M059J (cell line): Measurements from ENCODE around the gene TTC39C. TPM values are rescaled to one million over a fixed set of nuclear protein-coding genes. Genes with fewer than 3 reads are reported as not detected.

Experiments
- DNase-seq: peaks from one replicate; pipeline ENCODE4 v3.0.0-alpha.2; 2012; ENCODE audit warnings: low read depth
- total RNA-seq: library from RNA; depleted of rRNA; stranded (reverse); fragments of >200 nt; shearing (Covaris generic); gene quantifications from 2 replicates; pipeline ENCODE4 v1.2.3, GENCODE V29; 2014

The TTC39C gene
- total RNA-seq, 1 experiment from 2014 or later, result 29.2 TPM

DNA sequence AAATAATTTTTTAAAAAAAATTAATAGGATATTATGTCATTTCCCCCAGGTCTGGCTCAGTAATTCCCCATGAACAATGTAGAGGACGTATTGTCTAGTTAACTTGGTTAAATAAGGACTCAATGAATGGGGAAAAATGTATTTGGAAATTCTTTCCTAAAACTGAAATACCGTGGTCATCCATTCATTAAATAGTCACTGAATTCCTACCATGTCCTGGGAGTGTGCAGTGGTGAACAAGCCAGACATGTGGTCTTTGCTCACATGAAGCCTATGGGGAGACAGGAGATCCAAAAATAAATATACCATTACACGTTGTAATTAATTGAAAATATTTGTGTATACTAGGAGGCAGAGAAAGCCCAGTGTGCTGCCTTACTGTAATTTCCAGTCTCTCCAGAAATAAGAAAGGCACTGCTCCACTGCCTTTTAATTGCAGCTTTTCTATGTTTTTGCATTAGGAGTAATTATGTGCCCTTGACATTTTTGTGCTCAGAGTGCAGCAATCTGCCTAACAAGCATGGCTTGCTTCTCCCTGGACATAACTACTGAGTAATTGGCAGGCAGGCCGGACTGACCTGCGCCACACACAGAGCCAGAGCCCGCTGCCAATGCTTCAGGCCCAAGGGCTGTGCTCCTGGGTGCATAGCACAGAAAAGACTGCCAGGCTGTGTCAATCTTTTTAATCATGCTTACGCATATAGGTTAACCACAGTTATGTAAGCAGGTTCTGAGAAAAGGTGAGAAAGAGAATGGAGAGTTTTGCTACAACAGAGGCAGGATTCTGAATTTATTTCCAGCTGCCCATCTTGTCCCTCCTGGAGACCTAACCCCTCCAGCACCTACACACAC is 22.2 kb upstream of the TTC39C start:
- peak; percentile 91 for DNase-seq

DNA sequence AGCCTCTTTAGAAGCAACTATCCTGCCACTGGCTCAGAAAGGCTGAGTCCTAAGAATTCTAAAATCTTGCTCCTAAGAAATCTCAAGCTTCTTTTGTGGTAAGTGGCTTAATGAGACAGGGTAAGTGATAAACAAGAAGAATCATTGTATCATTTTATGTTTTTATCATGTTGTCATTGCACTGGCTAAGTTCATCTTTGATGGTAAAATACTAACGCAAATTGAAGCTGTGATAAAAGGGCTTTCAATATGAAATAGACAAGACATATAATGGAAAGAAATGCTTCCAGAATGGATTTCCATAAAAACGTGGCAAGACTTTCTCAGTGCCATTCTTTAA is 21.6 kb upstream of the TTC39C start:
- no peak for DNase-seq

DNA sequence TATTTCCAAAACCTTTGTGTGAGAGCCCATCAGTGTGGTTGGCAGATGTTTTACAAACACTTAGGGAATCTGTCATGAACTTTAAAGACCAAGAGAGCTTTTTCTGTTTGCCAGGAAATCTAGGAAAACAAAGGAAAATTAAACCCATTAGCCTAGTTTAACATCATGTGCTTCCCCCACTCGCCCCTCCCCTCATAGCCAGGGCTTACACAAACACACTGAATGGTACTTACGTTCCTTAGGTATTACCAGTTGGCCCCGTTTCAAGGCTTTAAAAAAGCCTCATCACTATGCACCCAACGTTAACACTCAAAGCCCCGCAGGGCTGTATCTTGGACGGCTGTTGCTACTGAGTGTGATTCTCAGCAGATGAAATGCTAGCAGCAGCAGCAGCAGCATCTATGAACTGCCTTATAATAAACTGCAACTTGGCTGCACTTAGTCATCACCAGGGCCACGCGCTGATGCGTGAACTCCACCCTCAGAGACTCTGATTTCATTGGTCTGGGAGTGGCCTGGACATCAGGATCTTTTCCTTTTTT is 20.1 kb upstream of the TTC39C start:
- DNase-seq, result peak; percentile 99

DNA sequence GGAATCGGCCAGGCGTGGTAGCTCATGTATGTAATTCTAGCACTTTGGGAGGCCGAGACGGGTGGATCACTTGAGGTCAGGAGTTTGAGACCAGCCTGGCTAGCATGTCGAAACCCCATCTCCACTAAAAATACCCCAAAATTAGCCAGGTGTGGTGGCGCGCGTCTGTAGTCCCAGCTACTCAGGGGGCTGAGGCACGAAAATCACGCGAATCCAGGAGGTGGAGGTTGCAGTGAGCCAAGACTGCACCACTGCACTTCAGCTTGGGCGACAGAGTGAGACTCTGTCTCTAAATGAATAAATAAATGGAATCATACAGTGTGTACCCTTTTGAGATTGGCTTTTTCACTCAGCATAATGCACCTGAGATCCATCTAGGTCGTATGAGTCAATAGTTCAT is 19.4 kb upstream of the TTC39C start:
- DNase-seq, result no peak

DNA sequence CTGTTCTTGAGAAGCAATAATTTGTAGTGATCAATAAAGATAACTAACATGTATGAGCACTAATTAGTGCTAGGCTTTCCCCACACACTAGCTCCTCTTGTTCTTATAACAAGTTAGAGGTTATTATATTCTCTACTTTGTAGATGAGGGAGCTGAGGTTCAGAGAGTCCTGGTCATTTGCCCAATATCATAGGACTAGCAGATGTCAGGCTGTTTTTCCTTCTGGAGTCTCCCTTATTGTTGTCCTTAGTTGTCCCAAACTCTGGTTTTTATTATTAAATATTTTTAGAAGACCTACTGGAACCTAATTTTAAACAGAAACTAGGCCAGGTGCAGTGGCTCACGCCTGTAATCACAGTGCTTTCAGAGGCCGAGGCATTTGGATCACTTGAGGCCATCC is 16.5 kb upstream of the TTC39C start:
- no peak for DNase-seq

DNA sequence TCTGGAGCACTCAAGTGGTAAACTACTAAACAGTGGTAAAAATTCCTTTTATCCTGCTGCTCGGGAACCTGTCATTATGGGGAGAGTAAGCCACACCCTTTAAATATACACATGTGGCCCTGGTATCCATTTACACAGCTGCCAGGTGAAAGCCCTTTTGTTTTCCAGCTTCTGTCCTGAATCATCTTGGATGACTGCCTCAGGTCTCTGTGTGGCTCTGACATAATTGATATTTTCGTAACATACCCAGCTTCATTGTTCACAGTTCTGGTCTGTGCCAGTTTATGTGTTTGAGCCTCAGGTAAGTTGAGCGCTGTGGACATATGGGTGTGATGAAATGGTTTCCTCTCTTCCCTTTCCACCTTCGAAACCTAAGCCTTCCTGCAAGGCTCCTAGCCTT is 15.7 kb upstream of the TTC39C start:
- peak; percentile 34 for DNase-seq

DNA sequence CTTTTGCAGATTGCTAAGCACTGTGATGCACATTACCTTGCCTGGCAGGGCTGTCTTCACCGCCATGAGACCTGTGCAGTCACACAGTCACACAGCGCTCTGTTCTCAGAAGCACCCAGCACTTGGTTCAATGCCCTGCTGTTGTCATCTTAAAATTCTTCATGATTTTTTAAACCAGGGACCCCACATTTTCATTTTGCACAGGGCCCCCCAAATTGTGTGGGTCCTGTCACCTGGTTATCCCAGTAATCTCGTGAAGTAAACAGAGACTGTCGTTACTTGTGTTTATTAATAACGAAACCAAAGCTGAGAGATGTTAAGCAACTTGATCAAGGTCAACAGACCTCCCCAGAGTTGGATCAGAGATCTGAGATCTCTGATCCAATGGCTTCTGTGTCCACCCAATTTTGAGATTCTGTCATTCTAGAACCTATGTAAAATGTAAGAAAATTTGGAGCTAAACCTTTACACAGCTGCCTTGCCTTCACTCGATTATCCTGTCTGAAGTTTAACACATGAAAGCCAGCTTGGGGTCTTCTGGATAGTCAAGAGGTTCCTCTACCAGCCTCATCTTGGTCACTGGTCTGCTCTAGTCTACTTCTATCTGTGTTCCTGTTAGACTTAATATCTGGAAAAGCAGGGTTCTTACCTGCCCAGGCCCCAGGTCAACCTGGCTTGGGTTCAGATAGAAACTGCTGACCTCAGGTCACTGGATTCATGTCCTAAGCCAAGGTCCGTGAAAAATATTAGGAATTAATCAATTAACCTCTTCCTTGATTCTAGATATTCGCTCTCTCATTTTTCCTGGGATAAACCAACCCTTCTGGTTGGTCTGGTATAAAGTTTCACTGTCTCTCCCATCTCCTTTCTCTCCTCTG is 13.7 kb upstream of the TTC39C start:
- no peak for DNase-seq

DNA sequence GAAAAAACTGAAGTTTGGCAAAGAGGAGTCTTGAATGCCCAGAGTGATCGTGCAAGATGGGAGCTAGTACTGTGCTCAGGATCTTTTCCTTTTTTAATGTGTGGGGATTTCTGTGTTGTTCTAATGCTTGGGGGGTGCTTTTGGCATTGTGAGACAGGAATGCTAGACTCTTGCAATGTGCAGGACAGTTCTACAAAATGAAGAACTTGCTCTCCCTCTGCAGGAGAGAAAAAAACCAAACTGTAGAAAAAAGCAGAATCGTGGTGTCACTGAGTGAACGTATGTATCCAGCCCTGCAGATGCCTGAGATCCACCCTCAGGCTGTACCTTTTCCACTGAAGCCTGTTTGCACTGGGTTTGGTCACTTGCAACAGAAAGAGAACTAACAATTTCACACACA is 12.1 kb upstream of the TTC39C start:
- no peak for DNase-seq

DNA sequence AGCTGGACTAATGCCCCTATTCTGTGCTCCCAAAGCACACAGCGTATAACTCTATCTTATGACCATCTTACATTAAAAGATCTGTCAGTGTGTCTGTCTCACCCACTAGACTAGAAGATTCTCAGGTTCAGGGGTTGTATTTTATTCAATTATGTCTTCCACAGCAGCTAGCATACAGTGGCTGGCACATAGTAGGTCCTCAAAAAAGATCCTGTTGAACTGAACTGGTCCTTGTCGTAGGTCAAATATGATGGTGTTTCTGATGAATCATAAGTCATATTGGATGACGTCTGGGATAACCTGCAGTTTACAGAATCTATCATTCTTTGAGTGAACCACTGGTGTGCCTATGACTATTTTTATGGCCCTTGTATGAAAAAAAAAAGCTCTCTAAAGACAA is 11.3 kb upstream of the TTC39C start:
- DNase-seq, result no peak

DNA sequence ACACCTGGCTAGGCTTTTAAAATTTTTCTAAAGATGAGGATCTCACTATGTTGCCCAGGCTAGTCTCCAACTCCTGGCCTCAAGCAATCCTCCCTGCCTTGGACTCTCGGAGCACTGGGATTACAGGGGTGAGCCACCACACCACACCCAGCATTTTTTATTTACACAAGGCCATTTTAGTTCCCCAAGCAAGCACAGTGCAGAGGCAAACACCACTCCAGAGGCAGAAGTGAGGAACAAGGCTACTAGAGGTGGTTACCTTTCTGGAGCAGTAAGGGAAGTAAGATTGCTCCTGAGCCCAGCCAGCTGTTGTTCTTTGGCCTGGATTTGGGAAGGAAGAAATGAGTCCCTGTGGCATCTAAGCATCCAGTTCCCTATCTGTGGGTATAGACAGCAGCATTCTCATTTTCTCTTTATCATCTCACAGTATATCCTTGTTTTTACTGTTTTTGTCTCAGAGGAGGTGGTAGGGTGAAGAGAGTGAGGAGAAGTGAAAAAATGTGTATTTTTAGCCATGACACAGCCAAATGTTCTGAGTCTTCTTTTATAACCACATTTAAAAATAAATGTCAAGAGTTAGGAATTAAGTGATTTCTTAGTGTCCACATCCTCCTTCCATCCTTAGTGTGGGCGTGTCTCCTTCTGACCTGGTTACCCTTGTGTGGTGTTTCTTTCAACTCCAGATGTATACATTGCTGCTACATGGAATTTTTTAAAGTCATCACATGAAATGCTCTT is 10.5 kb upstream of the TTC39C start:
- no peak for DNase-seq

DNA sequence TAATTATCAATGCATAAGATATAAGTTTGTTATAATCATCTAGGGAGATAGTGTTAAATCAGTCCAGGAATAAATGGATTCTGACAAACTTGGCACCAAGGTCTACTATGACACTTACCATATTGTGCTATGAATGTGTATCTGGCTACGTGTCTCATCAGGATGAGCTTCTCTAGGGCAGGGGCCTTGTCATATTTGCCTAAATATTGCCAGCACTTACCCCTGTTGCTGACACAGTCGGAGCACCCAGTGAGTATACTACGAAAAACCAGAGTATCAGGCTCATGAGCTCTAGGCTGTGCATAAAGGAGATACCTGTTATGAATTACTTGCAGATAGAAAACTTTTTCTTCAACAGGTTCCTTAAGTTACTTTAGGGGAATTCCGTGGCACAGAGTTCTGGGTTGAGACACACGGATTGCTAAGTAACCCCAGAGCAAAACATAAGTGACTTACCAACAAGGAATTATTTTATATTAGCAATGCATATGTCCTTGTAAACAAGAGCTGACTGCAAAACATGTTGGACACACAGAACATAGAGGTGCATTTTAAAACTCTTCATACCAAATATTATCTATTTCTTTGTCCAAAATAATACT is 7.7 kb upstream of the TTC39C start:
- peak; percentile 45 for DNase-seq

DNA sequence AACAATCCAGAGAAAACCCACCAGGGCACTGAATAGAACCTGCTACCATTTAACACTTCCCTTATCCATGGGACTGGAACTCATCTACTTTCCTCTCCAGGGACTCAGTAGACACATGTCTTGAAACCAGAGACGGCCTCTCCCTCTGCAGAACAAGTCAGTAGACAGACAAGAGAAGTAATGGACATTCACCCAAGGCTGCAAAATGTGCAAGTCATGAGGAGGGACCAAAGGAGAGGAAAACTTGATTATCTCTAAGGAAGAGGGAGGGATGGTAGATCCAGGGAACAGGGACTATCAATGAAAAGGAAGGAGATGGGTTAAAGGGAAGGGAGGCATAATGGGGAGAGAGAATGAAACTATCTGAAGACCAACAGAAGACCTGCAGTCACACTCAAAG is 5.3 kb upstream of the TTC39C start:
- no peak for DNase-seq

DNA sequence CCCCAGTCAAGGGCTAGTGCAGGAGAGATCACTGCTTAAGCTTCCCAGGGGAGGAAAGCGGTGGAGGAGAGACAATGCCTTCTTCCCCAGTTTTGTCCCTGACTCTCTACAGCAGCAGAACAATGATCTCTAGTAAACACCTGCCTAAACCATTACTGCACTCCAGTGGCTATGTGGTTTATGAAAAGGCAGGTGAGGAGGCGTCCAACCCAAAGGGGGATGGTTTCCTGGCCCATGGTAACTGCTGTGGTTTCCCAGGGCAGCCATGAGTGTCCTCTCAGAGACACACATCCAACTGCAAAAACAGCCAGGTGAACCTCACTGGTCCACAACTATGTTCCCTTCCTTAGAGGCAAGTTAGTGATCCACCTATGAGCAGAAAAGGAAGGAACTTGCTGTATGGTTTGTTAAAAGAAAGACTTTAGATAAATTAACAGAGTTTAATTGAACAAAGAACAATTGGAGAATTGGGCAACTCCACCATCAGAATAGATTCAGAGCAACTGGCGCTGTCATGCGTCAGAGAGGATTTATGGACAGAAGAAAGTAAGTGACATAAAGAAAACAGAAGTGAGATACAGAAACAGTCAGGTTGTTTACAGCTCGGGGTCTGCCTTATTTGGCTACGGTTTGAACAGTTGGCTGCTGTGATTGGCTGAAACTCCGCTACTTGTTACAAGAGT is 4.8 kb upstream of the TTC39C start:
- DNase-seq, result no peak

DNA sequence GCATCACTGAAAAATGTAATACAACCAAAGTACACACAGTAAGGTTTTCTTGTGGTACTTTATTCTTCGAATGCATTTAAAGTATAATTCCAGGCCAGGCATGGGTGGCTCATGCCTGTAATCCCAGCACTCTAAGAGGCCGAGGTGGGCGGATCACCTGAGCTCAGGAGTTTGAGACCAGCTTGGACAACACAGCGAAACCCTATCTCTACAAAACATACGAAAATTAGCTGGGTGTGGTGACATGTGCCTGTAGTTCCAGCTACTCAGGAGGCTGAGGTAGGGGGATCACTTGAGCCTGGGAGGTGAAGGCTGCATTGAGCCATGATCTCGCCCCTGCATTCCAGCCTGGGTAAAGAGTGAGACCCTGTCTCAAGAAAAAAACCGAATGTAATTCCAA is 3.9 kb upstream of the TTC39C start:
- no peak for DNase-seq

DNA sequence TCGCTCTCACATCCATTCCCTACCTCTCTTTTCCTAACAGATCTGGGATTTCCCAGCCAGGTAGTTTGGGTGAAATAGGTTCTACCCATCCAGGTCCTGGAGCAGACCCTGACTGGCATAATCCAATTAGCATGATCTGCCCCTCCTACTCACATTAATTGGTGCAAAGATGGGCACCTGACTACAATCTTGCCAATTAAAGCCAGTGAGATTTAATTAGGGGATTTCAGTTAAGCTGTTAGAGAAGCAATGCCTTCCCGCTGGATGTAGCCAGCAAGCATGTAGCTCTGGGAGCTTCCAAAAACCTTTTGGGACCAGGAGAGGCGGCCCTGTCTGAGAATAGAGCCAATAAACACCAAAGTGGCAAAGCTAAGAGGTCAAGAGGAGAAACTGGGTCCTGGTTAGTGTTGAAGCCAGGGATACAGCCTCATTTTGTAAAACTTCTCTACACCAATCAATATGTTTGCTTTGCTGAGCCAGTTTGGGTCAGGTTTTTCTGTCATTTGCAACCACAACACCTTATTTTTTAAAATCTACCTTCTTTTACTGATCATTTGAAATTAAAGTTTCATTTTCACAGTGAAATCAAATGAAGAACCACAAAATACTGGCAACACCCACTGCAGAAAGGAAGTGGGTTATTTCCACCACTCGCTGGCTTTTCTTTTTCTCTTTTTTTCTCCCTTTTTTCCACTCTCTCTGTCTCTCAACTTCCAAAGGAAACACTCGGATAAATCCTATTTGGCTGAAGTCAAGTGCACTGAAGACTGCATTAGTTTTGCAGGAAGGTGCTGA is 3.2 kb upstream of the TTC39C start:
- DNase-seq, result no peak

DNA sequence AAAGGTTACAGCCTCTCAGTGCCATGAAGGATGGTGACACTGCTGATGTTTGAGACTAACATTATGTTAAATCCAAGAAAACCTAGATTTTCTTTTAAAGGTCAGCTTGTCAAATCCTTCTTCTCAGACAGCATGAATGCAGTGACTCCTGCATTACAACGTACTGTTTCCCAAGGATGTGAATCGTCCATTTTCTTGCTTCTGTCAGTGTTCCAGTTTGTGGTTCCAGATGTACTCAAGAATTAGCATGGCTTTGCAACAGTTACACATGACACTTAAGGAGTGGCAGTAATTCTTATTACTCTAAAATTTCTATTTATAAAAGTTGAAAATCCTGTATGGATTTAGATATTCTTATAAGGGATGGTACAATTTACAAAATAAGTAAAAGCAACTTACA is 1.5 kb upstream of the TTC39C start:
- DNase-seq, result no peak

DNA sequence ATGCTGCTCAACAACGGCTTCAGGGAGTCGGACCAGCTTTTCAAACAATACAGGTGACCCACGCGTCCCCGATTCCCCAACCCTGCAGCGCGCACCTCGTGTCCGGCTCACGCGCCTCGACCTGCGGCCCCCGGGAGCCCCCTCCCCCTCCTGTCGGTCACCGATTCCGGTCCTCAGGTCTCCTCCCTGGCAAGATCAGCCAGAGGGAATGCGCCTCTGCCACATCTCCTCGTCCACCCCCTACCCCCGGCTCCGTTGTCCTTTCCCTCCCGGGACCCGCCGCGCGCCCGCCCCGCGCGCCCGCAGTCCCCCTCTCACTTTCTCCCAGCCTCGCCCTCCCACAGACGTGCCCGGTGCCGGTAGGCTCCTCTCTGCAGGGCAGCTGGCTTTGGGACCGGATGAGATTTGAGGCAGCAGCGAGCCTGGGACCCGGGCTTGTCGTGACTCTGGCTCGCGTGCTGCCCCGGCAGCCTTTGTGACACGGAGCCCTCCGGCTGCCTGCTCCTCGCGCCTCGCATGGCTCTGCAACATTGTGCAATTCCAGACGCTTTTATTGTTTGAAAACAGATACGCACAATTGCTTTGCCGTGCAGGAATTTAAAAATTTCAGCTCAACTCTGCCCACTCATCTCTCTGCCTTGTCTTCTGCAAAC is 558 bp downstream of the TTC39C start:
- DNase-seq, result peak; percentile 70

DNA sequence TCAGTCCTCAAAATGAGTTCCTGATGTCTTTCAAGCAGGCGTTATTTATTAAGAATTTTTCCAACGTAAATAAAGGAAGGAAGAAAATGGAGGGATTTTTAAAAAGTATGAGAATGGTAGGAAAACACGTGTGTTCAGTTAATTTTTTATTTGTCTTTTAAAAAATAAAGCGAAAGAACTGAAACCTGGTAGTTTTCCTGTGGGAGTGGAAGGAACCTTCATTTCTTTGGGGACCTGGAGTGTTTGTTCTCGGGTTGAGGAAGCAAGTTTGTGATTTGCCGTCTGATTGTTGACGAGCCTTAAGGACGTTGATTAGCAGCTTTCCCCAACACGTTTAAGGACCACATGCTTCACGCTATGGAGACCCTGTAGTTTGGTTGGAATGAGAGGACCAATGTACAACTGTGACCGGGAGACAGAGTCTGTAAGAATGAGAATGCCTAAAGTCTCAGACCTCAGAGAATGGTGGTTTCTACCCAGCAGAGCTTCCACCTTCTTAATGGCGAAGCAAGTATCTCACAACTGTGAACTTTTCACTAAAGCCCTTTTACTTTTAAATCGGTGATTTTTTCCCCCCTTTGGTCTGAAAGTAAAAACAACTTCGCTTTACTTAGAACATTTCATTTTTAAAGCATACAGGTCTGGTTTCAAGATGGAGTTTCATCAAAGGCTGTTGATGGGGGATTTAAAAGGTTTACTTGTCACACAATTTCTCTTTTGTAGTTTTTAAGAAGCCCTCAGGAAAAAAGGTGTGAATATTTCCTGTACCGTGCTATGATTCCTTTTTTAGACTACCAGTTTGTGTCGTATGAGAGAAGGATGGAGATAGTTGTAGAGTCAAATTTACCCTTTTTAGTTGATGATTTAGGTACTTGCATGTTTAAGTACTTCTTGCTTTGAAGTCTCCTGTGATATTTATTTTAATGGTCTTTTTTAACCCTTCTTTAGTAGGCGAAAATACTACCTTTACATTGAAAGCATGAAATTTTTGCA is 1.4 kb downstream of the TTC39C start:
- no peak for DNase-seq

DNA sequence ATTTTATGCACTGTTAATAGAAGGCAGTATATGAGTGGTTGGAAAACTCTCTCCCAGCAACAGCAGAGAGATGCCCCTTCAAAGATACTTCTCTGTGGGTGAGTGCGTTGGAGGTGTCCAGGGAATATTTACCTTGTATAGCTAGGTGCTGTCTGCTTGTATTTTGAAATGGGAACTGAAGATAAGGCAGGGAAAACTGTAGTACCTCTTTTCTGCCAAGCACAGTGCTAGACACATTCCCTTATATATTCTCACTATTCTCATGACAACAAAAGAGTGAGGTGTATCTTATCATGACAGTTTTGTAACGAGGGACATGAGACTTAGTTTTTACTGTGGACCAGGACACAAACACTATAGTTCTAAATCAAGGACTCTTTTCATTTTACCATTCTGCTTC is 2.1 kb downstream of the TTC39C start:
- DNase-seq, result no peak
